ENCODE measurements around the gene TMC3.

GRCh38 chr15:81315452-81316175, 58.4 kb downstream of the TMC3 start:
- no peak for TF ChIP-seq CTCF (IDR thresholded peaks at IDR 0.05; ENCODE audit: low read depth, low read length)
- no peak for TF ChIP-seq EZH2phosphoT487 (IDR thresholded peaks at IDR 0.05; ENCODE audit: low read depth)
